ENCODE results near the gene HUS1B.

DNA sequence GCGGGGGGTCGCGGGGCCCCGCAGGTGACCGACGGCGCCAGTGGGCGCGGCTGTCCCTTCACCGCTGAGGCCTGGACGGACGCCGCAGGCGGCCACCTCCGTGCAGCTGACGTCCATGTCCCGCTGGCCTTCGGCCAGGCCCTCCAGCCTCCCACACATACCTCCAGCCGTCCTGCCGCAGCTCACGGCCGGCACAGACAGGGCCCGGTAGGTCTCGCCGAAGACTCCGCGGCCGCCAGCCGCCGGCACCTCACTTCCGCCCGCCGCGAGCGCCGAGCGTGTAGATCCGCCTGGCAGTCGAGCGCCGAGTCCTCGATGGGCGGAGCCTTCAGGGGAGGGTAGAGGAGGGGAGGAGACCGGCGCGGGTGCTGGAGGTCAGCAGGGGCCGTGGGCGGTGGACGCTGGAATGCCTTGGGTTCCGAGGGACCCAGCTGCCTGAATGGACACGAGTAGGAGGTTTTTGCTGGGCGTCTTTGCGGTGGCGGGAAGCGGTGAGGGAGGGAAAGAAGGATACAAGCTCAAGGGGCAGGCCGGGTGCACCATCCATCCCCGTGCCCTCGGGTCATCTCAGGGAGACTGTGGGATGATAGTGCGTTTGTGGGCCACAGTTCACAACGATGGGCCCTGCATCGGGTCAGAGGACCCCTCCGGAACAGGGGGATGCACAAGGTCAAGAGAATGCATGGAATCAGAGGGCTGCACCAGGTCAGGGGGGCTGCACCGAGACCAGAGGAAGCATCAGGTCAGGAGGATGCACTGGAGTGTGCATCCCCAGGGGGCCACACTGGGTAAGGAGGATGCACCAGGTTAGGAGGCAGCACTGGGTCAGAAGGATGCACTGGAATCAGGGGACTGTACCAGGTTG is 36.2 kb upstream of the HUS1B start, which contains the start of gene EXOC2:
- TF ChIP-seq NFATC4 (CRISPR knock-in tag; IDR thresholded peaks at IDR 0.05) (no peak), NR3C1 (CRISPR knock-in tag; conservative IDR thresholded peaks at IDR 0.05; ENCODE audit: low read depth) (no peak), JUN (CRISPR knock-in tag; IDR thresholded peaks at IDR 0.05) (peak; percentile 62; the same call in 1 of the 2 replicates), TEAD4 (CRISPR knock-in tag; IDR thresholded peaks at IDR 0.05) (no peak), TP53 (CRISPR knock-in tag; IDR thresholded peaks at IDR 0.05) (no peak; the same call in 1 of the 2 replicates), ZBTB21 (CRISPR knock-in tag; IDR thresholded peaks at IDR 0.05; ENCODE audit: borderline replicate concordance) (0 out of 2 replicates have a peak, but pooled peaks have one; percentile 9)
- TF ChIP-seq, protein P1, sequence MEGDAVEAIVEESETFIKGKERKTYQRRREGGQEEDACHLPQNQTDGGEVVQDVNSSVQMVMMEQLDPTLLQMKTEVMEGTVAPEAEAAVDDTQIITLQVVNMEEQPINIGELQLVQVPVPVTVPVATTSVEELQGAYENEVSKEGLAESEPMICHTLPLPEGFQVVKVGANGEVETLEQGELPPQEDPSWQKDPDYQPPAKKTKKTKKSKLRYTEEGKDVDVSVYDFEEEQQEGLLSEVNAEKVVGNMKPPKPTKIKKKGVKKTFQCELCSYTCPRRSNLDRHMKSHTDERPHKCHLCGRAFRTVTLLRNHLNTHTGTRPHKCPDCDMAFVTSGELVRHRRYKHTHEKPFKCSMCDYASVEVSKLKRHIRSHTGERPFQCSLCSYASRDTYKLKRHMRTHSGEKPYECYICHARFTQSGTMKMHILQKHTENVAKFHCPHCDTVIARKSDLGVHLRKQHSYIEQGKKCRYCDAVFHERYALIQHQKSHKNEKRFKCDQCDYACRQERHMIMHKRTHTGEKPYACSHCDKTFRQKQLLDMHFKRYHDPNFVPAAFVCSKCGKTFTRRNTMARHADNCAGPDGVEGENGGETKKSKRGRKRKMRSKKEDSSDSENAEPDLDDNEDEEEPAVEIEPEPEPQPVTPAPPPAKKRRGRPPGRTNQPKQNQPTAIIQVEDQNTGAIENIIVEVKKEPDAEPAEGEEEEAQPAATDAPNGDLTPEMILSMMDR (IDR thresholded peaks at IDR 0.05), result no peak
- TF ChIP-seq, protein P2, sequence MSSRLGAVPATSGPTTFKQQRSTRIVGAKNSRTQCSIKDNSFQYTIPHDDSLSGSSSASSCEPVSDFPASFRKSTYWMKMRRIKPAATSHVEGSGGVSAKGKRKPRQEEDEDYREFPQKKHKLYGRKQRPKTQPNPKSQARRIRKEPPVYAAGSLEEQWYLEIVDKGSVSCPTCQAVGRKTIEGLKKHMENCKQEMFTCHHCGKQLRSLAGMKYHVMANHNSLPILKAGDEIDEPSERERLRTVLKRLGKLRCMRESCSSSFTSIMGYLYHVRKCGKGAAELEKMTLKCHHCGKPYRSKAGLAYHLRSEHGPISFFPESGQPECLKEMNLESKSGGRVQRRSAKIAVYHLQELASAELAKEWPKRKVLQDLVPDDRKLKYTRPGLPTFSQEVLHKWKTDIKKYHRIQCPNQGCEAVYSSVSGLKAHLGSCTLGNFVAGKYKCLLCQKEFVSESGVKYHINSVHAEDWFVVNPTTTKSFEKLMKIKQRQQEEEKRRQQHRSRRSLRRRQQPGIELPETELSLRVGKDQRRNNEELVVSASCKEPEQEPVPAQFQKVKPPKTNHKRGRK (CRISPR knock-in tag; IDR thresholded peaks at IDR 0.05; ENCODE audit: borderline replicate concordance), result no peak
- TF ChIP-seq, protein P3, sequence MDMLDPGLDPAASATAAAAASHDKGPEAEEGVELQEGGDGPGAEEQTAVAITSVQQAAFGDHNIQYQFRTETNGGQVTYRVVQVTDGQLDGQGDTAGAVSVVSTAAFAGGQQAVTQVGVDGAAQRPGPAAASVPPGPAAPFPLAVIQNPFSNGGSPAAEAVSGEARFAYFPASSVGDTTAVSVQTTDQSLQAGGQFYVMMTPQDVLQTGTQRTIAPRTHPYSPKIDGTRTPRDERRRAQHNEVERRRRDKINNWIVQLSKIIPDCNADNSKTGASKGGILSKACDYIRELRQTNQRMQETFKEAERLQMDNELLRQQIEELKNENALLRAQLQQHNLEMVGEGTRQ (CRISPR knock-in tag; IDR thresholded peaks at IDR 0.05), result peak; percentile 39; the same call in 1 of the 2 replicates
- TF ChIP-seq, protein P4, sequence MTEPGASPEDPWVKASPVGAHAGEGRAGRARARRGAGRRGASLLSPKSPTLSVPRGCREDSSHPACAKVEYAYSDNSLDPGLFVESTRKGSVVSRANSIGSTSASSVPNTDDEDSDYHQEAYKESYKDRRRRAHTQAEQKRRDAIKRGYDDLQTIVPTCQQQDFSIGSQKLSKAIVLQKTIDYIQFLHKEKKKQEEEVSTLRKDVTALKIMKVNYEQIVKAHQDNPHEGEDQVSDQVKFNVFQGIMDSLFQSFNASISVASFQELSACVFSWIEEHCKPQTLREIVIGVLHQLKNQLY (CRISPR knock-in tag; IDR thresholded peaks at IDR 0.05), result no peak
- TF ChIP-seq, protein P5, sequence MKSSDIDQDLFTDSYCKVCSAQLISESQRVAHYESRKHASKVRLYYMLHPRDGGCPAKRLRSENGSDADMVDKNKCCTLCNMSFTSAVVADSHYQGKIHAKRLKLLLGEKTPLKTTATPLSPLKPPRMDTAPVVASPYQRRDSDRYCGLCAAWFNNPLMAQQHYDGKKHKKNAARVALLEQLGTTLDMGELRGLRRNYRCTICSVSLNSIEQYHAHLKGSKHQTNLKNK (CRISPR knock-in tag; IDR thresholded peaks at IDR 0.05), result no peak
- TF ChIP-seq, protein P6, sequence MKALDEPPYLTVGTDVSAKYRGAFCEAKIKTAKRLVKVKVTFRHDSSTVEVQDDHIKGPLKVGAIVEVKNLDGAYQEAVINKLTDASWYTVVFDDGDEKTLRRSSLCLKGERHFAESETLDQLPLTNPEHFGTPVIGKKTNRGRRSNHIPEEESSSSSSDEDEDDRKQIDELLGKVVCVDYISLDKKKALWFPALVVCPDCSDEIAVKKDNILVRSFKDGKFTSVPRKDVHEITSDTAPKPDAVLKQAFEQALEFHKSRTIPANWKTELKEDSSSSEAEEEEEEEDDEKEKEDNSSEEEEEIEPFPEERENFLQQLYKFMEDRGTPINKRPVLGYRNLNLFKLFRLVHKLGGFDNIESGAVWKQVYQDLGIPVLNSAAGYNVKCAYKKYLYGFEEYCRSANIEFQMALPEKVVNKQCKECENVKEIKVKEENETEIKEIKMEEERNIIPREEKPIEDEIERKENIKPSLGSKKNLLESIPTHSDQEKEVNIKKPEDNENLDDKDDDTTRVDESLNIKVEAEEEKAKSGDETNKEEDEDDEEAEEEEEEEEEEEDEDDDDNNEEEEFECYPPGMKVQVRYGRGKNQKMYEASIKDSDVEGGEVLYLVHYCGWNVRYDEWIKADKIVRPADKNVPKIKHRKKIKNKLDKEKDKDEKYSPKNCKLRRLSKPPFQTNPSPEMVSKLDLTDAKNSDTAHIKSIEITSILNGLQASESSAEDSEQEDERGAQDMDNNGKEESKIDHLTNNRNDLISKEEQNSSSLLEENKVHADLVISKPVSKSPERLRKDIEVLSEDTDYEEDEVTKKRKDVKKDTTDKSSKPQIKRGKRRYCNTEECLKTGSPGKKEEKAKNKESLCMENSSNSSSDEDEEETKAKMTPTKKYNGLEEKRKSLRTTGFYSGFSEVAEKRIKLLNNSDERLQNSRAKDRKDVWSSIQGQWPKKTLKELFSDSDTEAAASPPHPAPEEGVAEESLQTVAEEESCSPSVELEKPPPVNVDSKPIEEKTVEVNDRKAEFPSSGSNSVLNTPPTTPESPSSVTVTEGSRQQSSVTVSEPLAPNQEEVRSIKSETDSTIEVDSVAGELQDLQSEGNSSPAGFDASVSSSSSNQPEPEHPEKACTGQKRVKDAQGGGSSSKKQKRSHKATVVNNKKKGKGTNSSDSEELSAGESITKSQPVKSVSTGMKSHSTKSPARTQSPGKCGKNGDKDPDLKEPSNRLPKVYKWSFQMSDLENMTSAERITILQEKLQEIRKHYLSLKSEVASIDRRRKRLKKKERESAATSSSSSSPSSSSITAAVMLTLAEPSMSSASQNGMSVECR (CRISPR knock-in tag; IDR thresholded peaks at IDR 0.05; ENCODE audit: borderline replicate concordance), result peak; percentile 78; the same call in 1 of the 2 replicates
